Measurements from ENCODE around the gene POMGNT2.

Gene POMGNT2

DNA sequence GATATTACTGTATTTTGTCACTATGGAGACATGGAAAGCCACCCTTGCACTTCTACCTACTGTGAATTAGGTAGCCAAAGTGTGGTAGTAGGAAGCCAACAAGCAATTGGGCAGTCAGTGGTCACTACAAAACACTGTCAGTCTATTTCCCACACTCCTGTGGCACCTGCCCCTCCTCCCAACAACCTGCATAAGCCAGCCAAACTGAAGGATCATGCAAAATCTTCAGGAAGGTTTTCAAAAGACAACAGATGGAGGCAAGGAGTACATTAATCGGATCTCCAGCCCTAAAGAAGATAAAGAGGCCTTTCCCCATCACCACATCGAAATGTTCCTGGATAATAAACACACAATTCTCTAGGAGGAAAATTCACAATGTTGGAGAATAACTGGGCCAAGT, 11.9 kb downstream of the POMGNT2 start:
- no peaks in the 10 kb centered on the region for H3K4me1 Mint-ChIP-seq (ENCODE audit: low read depth)
- H3K36me3 Mint-ChIP-seq (ENCODE audit: low read depth) = no peaks in the 10 kb centered on the region
- H3K4me3 Mint-ChIP-seq = no peak overlapping the region
- H3K9me3 Mint-ChIP-seq = no peaks in the 10 kb centered on the region
- H3K27ac Mint-ChIP-seq = no peak overlapping the region
- H3K27me3 Mint-ChIP-seq (ENCODE audit: low read depth) = no peaks in the 10 kb centered on the region

DNA sequence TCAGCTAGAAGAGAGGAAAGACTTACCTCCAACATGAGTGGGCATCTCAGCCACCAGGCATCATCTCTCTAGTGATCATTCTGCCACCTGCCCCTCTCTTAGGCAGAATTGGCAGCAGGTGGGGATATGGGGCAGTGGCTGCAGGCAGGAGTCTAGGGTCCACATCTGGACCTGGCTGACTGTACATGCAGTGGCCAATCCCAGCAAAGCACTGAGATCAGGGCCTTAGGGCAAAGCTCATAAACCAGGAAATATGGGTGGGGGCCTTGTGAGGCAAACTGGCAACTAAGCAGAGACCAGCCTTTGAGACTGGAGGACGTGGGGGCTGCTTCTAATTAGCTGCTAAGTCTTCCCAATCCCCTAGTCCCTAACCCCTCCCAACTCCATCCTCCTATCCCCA, 12.9 kb downstream of the POMGNT2 start:
- no peak overlapping the region for H3K4me3 Mint-ChIP-seq

DNA sequence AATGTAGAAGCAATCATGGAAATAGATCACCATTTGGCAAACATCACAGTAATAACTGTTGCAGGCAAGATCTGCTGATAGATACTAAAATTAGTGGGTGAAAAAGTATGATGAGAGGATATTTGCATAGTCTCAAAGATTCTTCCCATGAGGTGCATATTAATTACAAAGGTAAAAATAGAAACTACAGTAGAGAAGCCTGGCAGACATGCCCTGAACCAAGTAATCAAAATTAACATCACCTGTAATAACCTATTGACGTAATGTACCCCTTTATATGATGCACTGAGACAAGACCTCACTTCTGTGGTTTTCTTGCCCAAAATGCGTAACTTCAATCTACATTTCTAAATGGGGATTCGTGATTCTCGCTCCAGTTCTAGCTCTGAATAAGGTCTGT, 14.4 kb downstream of the POMGNT2 start:
- H3K4me1 Mint-ChIP-seq (ENCODE audit: low read depth) = peaks cover 2% of the 10 kb centered on the region
- no peaks in the 10 kb centered on the region for H3K9me3 Mint-ChIP-seq
- no peaks in the 10 kb centered on the region for H3K27me3 Mint-ChIP-seq (ENCODE audit: low read depth)
- no peak overlapping the region for H3K27ac Mint-ChIP-seq
- no peak overlapping the region for H3K4me3 Mint-ChIP-seq
- no peaks in the 10 kb centered on the region for H3K36me3 Mint-ChIP-seq (ENCODE audit: low read depth)

More for the DNA sequence above, 12.9 kb downstream of the POMGNT2 start:
- Mint-ChIP-seq H3K27ac (no peak overlapping the region), H3K27me3 (ENCODE audit: low read depth) (no peaks in the 10 kb centered on the region), H3K9me3 (no peaks in the 10 kb centered on the region), H3K36me3 (ENCODE audit: low read depth) (no peaks in the 10 kb centered on the region), H3K4me1 (ENCODE audit: low read depth) (no peaks in the 10 kb centered on the region)

DNA sequence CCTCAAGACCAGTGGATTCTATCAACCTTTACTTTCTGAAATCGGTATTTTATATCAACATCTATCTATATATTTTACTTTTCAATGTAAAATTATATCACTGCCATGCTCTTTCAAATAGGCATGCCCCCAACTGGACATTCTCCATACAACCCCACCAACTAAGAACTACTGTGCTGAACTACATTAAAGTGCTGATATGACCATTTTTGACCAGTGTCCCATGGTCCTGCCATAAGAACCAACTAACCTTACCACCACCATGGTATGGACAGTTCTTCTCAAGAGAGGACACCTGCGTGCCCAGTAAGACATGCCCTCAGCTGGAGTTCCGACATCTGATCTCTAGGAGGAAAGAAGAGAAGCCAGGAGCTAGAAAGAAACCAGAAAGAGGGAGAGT, 15.6 kb downstream of the POMGNT2 start:
- H3K27ac Mint-ChIP-seq = no peak overlapping the region
- peaks cover 2% of the 10 kb centered on the region for H3K4me1 Mint-ChIP-seq (ENCODE audit: low read depth)
- no peaks in the 10 kb centered on the region for H3K36me3 Mint-ChIP-seq (ENCODE audit: low read depth)
- H3K4me3 Mint-ChIP-seq = no peak overlapping the region
- H3K9me3 Mint-ChIP-seq = no peaks in the 10 kb centered on the region
- no peaks in the 10 kb centered on the region for H3K27me3 Mint-ChIP-seq (ENCODE audit: low read depth)

DNA sequence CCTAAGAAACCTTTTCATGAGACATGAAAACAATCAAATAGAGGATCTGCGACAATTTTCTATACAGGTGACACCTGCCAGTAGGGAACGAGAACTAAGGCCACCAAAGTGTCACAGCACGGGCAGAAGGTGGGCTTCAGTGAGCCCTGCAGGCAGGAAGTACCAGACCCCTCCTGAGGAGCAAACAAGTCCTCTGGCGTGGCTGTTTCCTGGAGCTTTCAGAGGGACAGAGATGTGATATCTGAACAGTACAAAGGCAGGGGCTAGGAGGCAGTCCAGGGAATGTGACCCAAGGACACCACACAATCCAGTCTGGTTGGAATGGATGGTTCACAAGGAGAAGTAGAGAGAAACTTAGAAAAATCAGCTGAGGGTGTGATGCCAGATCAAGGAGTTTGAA, 16.8 kb downstream of the POMGNT2 start:
- Mint-ChIP-seq H3K4me3 (no peak overlapping the region), H3K27me3 (ENCODE audit: low read depth) (no peaks in the 10 kb centered on the region), H3K9me3 (peaks cover 6% of the 10 kb centered on the region), H3K36me3 (ENCODE audit: low read depth) (no peaks in the 10 kb centered on the region), H3K27ac (no peak overlapping the region), H3K4me1 (ENCODE audit: low read depth) (peaks cover 2% of the 10 kb centered on the region)

DNA sequence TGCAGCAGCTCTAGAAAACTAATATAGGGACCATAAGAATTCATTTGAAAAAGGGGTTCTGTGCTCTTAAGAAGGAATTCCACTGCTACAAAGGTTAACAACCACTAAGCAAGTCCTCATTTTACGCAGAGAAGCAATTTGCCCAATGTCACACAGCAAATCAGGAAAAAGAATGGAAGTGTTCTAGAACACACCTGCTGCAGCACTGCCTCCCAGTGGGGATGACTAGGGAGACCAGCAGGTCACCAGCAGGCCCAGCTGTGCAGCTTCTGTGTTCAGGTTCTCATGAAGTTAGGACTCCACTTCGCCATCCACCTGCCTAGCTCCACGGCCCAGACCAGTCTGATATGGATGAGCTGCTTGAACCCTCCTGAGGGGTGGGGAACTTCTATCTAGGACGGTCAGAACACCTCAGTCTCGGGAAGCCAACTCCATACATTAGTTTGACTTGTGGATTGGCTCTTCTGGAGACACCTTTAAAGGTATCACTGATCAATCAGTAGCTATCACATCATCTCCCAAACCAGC, 18.6 kb downstream of the POMGNT2 start:
- H3K27me3 Mint-ChIP-seq (ENCODE audit: low read depth) = no peaks in the 10 kb centered on the region
- H3K36me3 Mint-ChIP-seq (ENCODE audit: low read depth) = peaks cover 5% of the 10 kb centered on the region
- H3K4me1 Mint-ChIP-seq (ENCODE audit: low read depth) = peaks cover 2% of the 10 kb centered on the region
- no peak overlapping the region for H3K27ac Mint-ChIP-seq
- no peak overlapping the region for H3K4me3 Mint-ChIP-seq
- peaks cover 23% of the 10 kb centered on the region for H3K9me3 Mint-ChIP-seq

DNA sequence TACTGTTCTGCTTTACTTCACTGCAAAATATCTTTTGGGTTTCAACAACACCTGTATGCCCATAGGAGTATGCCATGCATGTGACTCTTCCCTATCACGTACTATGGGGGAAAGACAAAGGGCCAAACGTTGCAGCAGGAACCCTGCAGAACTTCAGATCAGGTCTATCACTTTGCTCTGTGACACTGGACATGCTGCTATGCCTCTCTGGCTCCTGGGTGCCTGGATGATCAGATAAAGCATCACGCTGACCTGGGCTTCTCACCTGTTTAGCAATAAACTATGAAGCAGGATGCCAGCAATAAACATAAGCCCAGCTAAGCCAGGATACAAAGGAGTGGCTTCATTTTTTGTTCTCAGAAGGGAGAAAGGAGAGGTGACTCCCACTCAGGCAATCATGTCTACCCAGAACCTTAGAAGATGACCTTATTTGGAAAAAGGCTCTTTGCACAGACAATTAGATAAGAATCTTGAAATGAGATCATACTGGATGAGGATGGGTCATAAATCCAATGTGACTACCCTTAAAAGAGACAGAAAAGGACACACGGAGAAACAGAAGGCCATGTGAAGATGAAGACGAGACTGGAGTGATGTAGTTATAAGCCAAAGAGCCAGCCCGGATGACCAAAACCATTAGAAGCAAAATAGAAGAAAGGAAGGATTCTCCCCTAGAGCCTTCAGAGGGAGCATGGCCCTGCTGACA, 19.3 kb downstream of the POMGNT2 start:
- H3K9me3 Mint-ChIP-seq = peaks cover 23% of the 10 kb centered on the region
- peaks cover 2% of the 10 kb centered on the region for H3K4me1 Mint-ChIP-seq (ENCODE audit: low read depth)
- H3K4me3 Mint-ChIP-seq = no peak overlapping the region
- no peak overlapping the region for H3K27ac Mint-ChIP-seq
- peaks cover 7% of the 10 kb centered on the region for H3K36me3 Mint-ChIP-seq (ENCODE audit: low read depth)
- H3K27me3 Mint-ChIP-seq (ENCODE audit: low read depth) = no peaks in the 10 kb centered on the region

DNA sequence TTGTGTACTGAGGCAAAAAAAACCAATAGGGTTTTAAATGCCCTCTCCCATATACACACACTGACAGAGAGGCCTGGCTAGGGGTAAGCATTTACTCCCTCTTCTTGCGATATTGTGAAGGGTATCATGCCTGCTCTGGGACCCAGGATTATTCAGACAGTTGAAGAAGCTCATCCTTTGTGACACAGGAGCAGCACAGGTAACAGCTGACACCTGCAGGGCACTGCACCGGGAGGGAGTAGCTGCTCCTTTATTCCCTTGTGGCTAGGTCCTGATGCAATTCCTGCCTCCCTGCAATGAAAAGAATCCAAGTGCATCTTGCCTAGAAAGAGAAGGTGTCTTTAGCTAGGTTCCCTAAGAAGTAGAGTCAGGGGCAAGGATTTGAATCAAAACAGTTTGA, 23.4 kb downstream of the POMGNT2 start:
- H3K27me3 Mint-ChIP-seq (ENCODE audit: low read depth) = no peaks in the 10 kb centered on the region
- peaks cover 19% of the 10 kb centered on the region for H3K36me3 Mint-ChIP-seq (ENCODE audit: low read depth)
- H3K4me1 Mint-ChIP-seq (ENCODE audit: low read depth) = peaks cover 2% of the 10 kb centered on the region
- no peak overlapping the region for H3K27ac Mint-ChIP-seq
- peaks cover 23% of the 10 kb centered on the region for H3K9me3 Mint-ChIP-seq
- H3K4me3 Mint-ChIP-seq = no peak overlapping the region

DNA sequence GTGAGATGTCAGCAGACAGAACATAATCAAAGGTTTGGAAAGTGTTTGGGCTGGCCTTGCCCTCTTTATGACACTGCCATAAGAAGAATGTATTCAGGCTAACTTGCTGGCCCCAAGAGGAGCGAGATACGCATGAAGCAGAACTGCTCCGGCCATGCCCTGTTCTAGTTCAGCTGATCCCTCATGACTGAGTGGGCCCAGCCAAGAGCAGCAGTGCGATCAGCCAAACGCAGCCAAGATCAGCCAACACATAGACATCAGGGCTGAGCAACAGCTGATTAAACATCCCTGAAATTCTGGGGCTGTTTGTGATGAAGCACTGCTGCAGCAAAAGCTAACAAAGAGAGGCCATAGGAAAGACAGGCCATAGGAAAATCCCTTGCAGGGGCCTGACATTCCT, 24.1 kb downstream of the POMGNT2 start:
- peaks cover 23% of the 10 kb centered on the region for H3K9me3 Mint-ChIP-seq
- no peak overlapping the region for H3K27ac Mint-ChIP-seq
- peaks cover 20% of the 10 kb centered on the region for H3K36me3 Mint-ChIP-seq (ENCODE audit: low read depth)
- peaks cover 1% of the 10 kb centered on the region for H3K4me1 Mint-ChIP-seq (ENCODE audit: low read depth)
- no peak overlapping the region for H3K4me3 Mint-ChIP-seq
- no peaks in the 10 kb centered on the region for H3K27me3 Mint-ChIP-seq (ENCODE audit: low read depth)

DNA sequence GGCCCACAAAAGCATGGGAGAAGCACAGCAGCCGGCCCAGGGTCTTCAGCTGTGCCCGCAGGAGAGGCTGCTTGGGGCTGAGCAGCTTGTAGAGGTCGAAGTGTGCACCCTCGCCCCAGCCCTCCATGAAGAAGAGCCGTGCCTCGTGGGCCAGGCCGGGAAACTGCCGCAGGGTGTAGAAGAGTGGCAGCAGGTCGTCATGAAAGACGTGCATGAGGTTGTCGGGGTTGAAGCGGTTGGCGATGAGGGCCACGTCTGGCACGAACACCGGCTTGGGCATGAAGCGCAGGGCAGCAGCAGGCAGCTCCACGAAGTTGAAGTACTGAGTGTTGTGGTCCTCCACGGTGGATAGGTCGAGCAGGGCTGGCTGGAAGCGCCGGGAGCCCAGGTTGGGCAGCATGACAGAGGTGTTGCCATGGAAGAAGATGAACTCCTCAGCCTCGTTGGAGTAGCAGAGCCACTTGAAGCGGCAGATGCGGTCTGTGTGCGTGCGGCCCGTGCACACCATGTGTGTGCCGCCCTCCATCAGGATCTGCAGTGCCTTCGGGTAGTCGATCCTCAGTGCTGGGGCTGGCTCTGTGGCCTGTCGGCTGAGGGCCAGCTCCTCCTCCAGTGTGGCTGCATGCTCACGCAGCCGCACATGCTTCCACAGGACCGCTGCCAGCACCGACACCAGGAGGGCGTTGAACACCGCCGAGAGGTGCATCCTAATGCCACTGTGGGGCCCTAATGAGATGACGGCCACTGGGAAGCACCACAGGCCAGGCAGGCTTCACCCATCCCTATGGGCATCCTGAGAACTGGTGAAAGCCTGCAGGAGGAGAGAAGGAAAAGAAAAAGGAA, 24.9 kb downstream of the POMGNT2 start:
- no peak overlapping the region for H3K27ac Mint-ChIP-seq
- H3K4me1 Mint-ChIP-seq (ENCODE audit: low read depth) = no peaks in the 10 kb centered on the region
- peaks cover 20% of the 10 kb centered on the region for H3K36me3 Mint-ChIP-seq (ENCODE audit: low read depth)
- no peak overlapping the region for H3K4me3 Mint-ChIP-seq
- H3K9me3 Mint-ChIP-seq = peaks cover 23% of the 10 kb centered on the region
- no peaks in the 10 kb centered on the region for H3K27me3 Mint-ChIP-seq (ENCODE audit: low read depth)

DNA sequence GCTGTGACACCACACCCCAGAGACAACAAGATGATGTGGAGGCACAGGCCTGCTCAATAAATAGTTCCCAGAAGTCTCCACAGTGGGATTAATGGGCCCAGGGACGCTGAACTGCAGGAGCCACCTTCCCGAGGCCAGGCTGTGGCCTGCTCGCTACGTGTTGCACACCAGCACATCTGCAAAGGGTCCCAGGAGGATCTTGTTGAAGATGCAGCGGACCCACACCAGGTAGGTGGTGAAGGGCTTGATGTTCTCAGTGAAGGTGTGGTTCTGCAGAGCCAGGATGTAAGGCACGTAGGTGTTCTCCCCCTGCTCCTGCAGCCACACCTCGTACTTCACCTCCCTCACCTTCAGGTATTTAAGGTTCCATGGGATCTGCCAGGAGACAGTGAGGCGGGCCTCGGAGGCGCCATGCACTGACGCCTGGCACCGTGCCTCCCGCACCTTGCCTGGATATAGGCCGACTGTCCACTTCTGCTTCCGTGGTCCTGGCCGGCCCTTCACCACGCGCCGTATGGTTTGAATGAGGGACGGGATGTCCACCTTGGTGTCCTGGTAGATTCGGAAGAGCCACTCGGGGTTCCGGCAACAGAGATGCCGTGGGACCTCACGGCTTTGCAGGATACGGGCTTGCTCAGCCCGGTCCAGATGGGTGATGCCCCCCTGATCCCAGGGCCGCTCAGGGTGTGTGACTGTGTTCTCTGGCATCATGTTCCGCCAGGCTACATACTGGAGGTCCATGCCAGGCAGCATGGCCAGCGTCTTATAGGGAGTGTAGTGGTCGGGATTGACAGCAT, 26.1 kb downstream of the POMGNT2 start:
- Mint-ChIP-seq H3K36me3 (ENCODE audit: low read depth) (peaks cover 20% of the 10 kb centered on the region), H3K4me1 (ENCODE audit: low read depth) (no peaks in the 10 kb centered on the region), H3K9me3 (peaks cover 21% of the 10 kb centered on the region), H3K27me3 (ENCODE audit: low read depth) (no peaks in the 10 kb centered on the region), H3K27ac (no peak overlapping the region), H3K4me3 (no peak overlapping the region)

DNA sequence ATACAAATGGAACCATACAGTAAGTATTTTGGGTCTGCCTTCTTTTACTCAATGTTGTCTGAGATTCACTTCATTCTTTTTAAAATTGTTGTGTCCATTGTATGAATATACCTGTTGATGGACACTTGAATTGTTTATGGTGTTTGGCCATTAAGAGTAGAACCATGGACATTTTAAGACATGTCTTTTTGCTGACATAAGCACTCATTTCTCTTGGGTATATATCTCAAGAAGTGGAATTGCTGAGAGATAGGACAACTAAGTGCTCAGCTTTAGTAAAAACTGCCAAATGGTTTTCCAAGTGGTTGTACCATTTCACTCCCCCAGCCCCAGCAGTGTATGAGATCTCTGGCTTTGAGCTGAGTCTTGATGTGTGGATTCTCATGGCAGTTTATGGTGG, 28.2 kb downstream of the POMGNT2 start:
- Mint-ChIP-seq H3K9me3 (peaks cover 5% of the 10 kb centered on the region), H3K27ac (no peak overlapping the region), H3K36me3 (ENCODE audit: low read depth) (peaks cover 19% of the 10 kb centered on the region), H3K27me3 (ENCODE audit: low read depth) (no peaks in the 10 kb centered on the region), H3K4me1 (ENCODE audit: low read depth) (no peaks in the 10 kb centered on the region), H3K4me3 (no peak overlapping the region)

DNA sequence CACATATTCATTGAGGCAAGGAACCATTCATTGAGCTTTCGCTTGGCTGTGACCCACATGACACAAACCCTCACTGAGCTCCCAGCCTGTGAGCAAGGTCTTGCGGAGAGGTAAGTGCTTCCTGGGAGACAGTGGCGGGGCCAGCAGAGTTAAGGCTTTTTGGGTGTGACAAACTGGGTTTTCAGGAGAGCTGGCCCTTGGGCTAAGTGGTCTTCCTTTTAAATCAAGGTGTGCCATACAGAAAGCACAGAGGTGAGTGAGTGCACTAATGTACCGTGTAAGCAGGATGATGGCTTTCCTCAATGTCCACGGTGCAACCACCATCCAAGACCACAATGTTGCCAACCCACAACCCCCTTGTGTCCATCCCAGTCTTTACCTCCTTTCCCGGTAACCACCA, 28.6 kb downstream of the POMGNT2 start:
- Mint-ChIP-seq H3K4me1 (ENCODE audit: low read depth) (no peaks in the 10 kb centered on the region), H3K36me3 (ENCODE audit: low read depth) (peaks cover 15% of the 10 kb centered on the region), H3K4me3 (no peak overlapping the region), H3K27me3 (ENCODE audit: low read depth) (no peaks in the 10 kb centered on the region), H3K27ac (no peak overlapping the region), H3K9me3 (peaks cover under 1% of the 10 kb centered on the region)

DNA sequence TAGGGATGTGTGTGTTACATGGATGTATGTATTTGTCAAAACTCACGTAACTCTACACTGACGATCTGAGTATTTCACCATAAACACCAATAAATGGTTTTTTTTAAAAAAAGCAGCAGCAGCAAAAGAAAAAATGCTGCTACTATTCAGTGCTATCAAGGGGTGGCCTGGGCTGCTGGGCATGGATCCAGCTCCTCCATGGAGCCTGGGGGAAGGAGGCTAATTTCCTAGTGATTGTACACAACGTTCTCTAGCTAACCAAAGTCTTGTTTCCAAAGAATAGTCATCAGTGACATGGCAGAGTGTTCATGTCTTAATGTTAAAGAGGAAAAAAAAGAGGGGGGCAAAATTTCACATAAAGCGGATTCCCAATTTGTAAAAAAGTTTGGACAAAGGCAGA, 29.0 kb downstream of the POMGNT2 start:
- Mint-ChIP-seq H3K9me3 (no peaks in the 10 kb centered on the region), H3K4me1 (ENCODE audit: low read depth) (no peaks in the 10 kb centered on the region), H3K4me3 (no peak overlapping the region), H3K27me3 (ENCODE audit: low read depth) (no peaks in the 10 kb centered on the region), H3K27ac (no peak overlapping the region), H3K36me3 (ENCODE audit: low read depth) (peaks cover 13% of the 10 kb centered on the region)
